ENCODE measurements around the gene GRID2. TPM values are rescaled to one million over a fixed set of nuclear protein-coding genes. Genes with fewer than 3 reads are reported as not detected.

The GRID2 gene
- total RNA-seq, 2 donors from 2014 or later, result 0.16 TPM; not detected in 1

DNA sequence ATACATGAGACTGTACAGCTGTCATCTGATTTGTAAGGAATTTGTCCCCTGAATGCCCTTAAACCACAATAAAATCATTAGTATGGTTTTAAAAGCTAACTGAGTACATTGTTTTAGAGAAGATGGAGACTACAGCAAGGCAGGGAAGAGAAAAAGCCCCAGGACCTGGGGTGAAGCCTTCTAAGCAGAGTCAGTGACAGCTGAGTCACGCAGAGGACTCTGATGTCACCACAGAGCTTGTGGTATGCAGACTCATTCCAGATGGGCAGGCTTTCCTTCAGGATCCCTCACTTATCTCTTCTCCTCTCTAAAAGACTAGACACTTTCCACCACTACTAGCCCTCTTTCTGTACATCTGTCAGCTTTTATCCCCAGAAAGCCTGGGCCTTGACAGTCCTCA is 1427.7 kb downstream of the GRID2 start:
- no peaks in the 10 kb centered on the region for H3K27me3 ChIP-seq
- H3K4me3 ChIP-seq, result no peak overlapping the region
- TF ChIP-seq, protein P1, sequence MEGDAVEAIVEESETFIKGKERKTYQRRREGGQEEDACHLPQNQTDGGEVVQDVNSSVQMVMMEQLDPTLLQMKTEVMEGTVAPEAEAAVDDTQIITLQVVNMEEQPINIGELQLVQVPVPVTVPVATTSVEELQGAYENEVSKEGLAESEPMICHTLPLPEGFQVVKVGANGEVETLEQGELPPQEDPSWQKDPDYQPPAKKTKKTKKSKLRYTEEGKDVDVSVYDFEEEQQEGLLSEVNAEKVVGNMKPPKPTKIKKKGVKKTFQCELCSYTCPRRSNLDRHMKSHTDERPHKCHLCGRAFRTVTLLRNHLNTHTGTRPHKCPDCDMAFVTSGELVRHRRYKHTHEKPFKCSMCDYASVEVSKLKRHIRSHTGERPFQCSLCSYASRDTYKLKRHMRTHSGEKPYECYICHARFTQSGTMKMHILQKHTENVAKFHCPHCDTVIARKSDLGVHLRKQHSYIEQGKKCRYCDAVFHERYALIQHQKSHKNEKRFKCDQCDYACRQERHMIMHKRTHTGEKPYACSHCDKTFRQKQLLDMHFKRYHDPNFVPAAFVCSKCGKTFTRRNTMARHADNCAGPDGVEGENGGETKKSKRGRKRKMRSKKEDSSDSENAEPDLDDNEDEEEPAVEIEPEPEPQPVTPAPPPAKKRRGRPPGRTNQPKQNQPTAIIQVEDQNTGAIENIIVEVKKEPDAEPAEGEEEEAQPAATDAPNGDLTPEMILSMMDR (IDR thresholded peaks at IDR 0.05), result no peak
- DNase-seq (ENCODE audit: low spot score), result no peak
- no peaks in the 10 kb centered on the region for H3K36me3 ChIP-seq
- no peaks in the 10 kb centered on the region for H3K9me3 ChIP-seq
- H3K27ac ChIP-seq, result no peak overlapping the region
- H3K4me1 ChIP-seq, result no peaks in the 10 kb centered on the region

GRCh38 chr4:93732509-93732908 is 1428.7 kb downstream of the GRID2 start:
- no peaks in the 10 kb centered on the region for H3K4me1 ChIP-seq
- H3K27me3 ChIP-seq, result no peaks in the 10 kb centered on the region
- no peaks in the 10 kb centered on the region for H3K9me3 ChIP-seq
- TF ChIP-seq, protein P1 (IDR thresholded peaks at IDR 0.05), result no peak
- DNase-seq (ENCODE audit: low spot score), result no peak
- no peak overlapping the region for H3K27ac ChIP-seq
- no peaks in the 10 kb centered on the region for H3K36me3 ChIP-seq
- H3K4me3 ChIP-seq, result no peak overlapping the region

GRCh38 chr4:93740890-93741289 is 1437.1 kb downstream of the GRID2 start:
- no peak for DNase-seq (ENCODE audit: low spot score)
- no peak overlapping the region for H3K4me3 ChIP-seq
- no peaks in the 10 kb centered on the region for H3K9me3 ChIP-seq

DNA sequence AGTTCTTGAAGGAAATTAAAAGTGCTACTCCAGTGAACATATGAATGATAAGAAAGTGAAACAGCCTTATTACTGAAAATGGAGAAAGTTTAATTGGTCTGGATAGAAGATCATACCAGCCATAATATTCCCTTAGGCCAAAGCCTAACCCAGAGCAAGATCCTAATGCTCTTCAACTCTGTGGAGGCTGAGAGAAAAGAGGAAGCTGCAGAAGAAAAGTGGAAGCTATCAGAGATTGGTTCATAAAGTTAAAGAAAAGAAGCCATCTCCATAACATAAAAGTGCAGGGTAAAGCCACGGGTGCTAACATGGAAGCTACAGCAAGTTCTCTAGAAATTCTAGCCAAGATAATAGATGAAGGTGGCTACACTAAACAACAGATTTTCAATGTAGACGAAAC is 1439.3 kb downstream of the GRID2 start:
- no peaks in the 10 kb centered on the region for H3K4me1 ChIP-seq
- TF ChIP-seq, protein P1 (IDR thresholded peaks at IDR 0.05), result no peak
- H3K4me3 ChIP-seq, result no peak overlapping the region
- no peak for DNase-seq (ENCODE audit: low spot score)
- H3K27ac ChIP-seq, result no peak overlapping the region
- H3K27me3 ChIP-seq, result no peaks in the 10 kb centered on the region
- H3K9me3 ChIP-seq, result no peaks in the 10 kb centered on the region
- no peaks in the 10 kb centered on the region for H3K36me3 ChIP-seq

More at GRCh38 chr4:93740890-93741289, 1437.1 kb downstream of the GRID2 start:
- TF ChIP-seq, protein P1 (IDR thresholded peaks at IDR 0.05), result no peak
- Histone ChIP-seq H3K27ac (no peak overlapping the region), H3K4me1 (no peaks in the 10 kb centered on the region), H3K27me3 (no peaks in the 10 kb centered on the region), H3K36me3 (no peaks in the 10 kb centered on the region)

DNA sequence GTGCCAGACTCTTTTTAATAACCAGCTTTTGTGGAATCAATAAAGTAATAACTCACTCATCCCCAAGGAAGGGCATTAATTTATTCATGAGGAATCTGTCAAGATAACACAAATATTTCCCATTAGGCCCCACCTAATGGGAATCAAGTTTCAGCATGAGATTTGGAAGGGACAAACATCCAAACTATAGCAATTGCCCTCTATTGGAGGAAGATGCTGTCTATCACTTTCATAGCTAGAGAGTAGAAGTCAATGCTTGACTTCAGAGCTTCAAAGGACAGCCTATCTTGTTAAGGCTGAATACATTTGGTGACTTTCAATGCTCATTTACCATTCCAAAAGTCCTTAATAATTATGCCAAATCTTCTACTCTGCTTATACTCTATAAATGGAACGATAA is 1439.9 kb downstream of the GRID2 start:
- Histone ChIP-seq H3K27me3 (no peaks in the 10 kb centered on the region), H3K9me3 (no peaks in the 10 kb centered on the region), H3K36me3 (no peaks in the 10 kb centered on the region), H3K27ac (no peak overlapping the region), H3K4me3 (no peak overlapping the region), H3K4me1 (no peaks in the 10 kb centered on the region)
- DNase-seq (ENCODE audit: low spot score), result no peak
- TF ChIP-seq, protein P1 (IDR thresholded peaks at IDR 0.05), result no peak

DNA sequence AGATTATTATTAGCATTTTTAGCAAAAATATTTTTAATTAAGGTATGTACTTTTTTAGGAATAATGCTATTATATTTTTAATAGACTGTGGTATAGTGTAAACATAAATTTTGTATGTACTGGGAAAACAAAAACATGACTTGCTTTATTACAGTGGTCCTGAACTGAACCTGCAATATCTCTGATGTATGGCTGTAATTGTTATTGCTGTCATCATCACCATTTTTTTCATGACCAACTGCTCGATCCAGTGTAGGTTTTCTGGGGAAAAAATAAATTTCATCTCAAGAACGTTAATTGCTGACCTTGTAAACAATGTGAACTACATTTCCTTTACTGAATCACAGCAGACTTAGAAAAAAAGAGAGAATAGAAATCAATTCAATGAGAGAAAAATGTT is 1441.2 kb downstream of the GRID2 start:
- Histone ChIP-seq H3K27ac (no peak overlapping the region), H3K36me3 (no peaks in the 10 kb centered on the region), H3K4me1 (no peaks in the 10 kb centered on the region), H3K4me3 (no peak overlapping the region), H3K27me3 (no peaks in the 10 kb centered on the region), H3K9me3 (no peaks in the 10 kb centered on the region)
- no peak for DNase-seq (ENCODE audit: low spot score)
- TF ChIP-seq, protein P1 (IDR thresholded peaks at IDR 0.05), result no peak
